ENCODE results near the gene THSD4. TPM values are rescaled to one million over a fixed set of nuclear protein-coding genes. Genes with fewer than 3 reads are reported as not detected.

Gene THSD4
- total and polyA plus RNA-seq, 4 donors = 6.0 to 42.4 (median 18.5) TPM

GRCh38 chr15:71456811-71457210 is 341.5 kb downstream of the THSD4 start:
- Histone ChIP-seq H3K9me3 (ENCODE audit: control insufficient read depth in 4 of 4, insufficient read depth in 3 of 4, low read length in 3 of 4) (no peaks in the 10 kb centered on the region), H3K27me3 (ENCODE audit: control insufficient read depth in 3 of 3, insufficient read depth in 3 of 3, low read length in 2 of 3) (no peaks in the 10 kb centered on the region), H3K27ac (ENCODE audit: low read depth in 1 of 2, low read length in 1 of 2) (no peak overlapping the region), H3K36me3 (ENCODE audit: control insufficient read depth in 4 of 4, insufficient read depth in 4 of 4, low read length in 4 of 4) (peaks cover 0 to 1% (median 0%) of the 10 kb centered on the region in 4 donors), H3K9ac (ENCODE audit: insufficient read depth in 1 of 2, low read length in 2 of 2) (no peak overlapping the region), H3K4me1 (ENCODE audit: control insufficient read depth in 5 of 5, insufficient read depth in 5 of 5, low read length in 5 of 5) (peaks cover 0 to 11% (median 6%) of the 10 kb centered on the region in 5 donors), H3K4me3 (no peak overlapping the region)
- DNase-seq = no peak
- WGBS, 2 donors = 91 to 96% methylated on average over 3 of the region's 3 CpGs
- no peak for ATAC-seq (ENCODE audit: insufficient read depth, low FRiP score)
- no peak for TF ChIP-seq CTCF (IDR thresholded peaks at IDR 0.05; ENCODE audit: control extremely low read depth, extremely low read depth)

DNA sequence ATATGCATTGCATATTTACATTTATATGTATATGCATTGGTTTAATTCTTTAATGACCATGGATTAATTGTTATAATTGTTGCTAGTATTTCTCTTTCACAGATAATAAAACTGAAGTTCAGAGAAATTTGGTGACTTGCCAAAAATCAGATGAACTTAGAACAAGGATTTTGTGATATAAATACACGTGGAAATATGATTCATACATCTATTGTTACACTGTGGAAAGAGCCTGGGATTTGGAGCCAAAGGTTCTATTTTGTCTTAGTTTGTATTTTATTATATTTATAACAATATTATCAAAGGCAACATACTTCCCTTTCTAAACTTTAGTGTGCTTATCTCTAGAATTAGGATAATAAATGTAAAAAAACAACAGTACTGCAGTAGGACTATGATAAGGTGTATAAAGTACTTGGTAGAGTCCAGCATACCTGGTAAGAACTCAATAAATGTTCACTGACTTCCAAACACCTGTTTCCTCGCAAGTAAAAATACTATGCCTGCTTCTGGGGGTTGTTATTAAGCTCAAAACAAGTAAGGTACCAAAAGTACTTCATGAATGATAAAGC is 342.9 kb downstream of the THSD4 start:
- ATAC-seq (ENCODE audit: insufficient read depth, low FRiP score) (no peak), DNase-seq (no peak)
- peak overlapping the region in 1 of 2 donors; percentile 57 for H3K27ac ChIP-seq (ENCODE audit: low read depth in 1 of 2, low read length in 1 of 2)
- H3K36me3 ChIP-seq (ENCODE audit: control insufficient read depth in 4 of 4, insufficient read depth in 4 of 4, low read length in 4 of 4) = peaks cover 0 to 1% (median 0%) of the 10 kb centered on the region in 4 donors
- no peaks in the 10 kb centered on the region for H3K9me3 ChIP-seq (ENCODE audit: control insufficient read depth in 4 of 4, insufficient read depth in 3 of 4, low read length in 3 of 4)
- no peak overlapping the region for H3K9ac ChIP-seq (ENCODE audit: insufficient read depth in 1 of 2, low read length in 2 of 2)
- TF ChIP-seq CTCF (IDR thresholded peaks at IDR 0.05; ENCODE audit: control extremely low read depth, extremely low read depth) = no peak
- WGBS, 2 donors = 60 to 68% methylated on average over 2 of the region's 2 CpGs
- no peaks in the 10 kb centered on the region for H3K27me3 ChIP-seq (ENCODE audit: control insufficient read depth in 3 of 3, insufficient read depth in 3 of 3, low read length in 2 of 3)
- H3K4me3 ChIP-seq = no peak overlapping the region
- peaks cover 0 to 8% (median 6%) of the 10 kb centered on the region in 5 donors for H3K4me1 ChIP-seq (ENCODE audit: control insufficient read depth in 5 of 5, insufficient read depth in 5 of 5, low read length in 5 of 5)

DNA sequence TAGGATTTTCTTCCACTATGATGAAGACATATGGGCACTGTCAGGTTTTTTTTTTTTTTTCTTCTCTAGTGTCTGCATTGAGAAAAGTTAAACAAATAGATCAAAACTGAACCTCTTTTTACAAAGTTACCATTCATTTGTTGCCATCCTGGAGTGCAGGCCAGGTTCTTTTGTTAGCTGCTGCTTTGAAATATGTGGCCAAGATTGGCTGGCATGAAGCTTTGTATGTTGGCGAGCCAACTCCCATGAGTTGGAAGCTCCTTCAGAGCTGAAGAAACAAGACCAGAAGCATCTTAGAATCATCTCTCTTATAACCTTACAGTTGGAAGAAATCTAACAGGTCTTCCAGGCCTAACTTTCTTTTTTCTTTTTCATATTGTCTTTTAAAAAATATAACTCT is 346.5 kb downstream of the THSD4 start:
- peaks cover 0 to 1% (median 0%) of the 10 kb centered on the region in 4 donors for H3K36me3 ChIP-seq (ENCODE audit: control insufficient read depth in 4 of 4, insufficient read depth in 4 of 4, low read length in 4 of 4)
- no peak overlapping the region for H3K27ac ChIP-seq (ENCODE audit: low read depth in 1 of 2, low read length in 1 of 2)
- DNase-seq = no peak
- no peak overlapping the region for H3K4me3 ChIP-seq
- no peaks in the 10 kb centered on the region for H3K9me3 ChIP-seq (ENCODE audit: control insufficient read depth in 4 of 4, insufficient read depth in 3 of 4, low read length in 3 of 4)
- peaks cover 0 to 8% (median 0%) of the 10 kb centered on the region in 5 donors for H3K4me1 ChIP-seq (ENCODE audit: control insufficient read depth in 5 of 5, insufficient read depth in 5 of 5, low read length in 5 of 5)
- ATAC-seq (ENCODE audit: insufficient read depth, low FRiP score) = no peak
- WGBS, 2 donors = 97% methylated on average over 1 of the region's 1 CpG
- no peaks in the 10 kb centered on the region for H3K27me3 ChIP-seq (ENCODE audit: control insufficient read depth in 3 of 3, insufficient read depth in 3 of 3, low read length in 2 of 3)
- no peak for TF ChIP-seq CTCF (IDR thresholded peaks at IDR 0.05; ENCODE audit: control extremely low read depth, extremely low read depth)
- H3K9ac ChIP-seq (ENCODE audit: insufficient read depth in 1 of 2, low read length in 2 of 2) = no peak overlapping the region

- no peak overlapping the region for H3K4me3 ChIP-seq
- DNase-seq = no peak
- no peak overlapping the region for H3K9ac ChIP-seq (ENCODE audit: insufficient read depth in 1 of 2, low read length in 2 of 2)
- no peaks in the 10 kb centered on the region for H3K27me3 ChIP-seq (ENCODE audit: control insufficient read depth in 3 of 3, insufficient read depth in 3 of 3, low read length in 2 of 3)
- no peak overlapping the region for H3K27ac ChIP-seq (ENCODE audit: low read depth in 1 of 2, low read length in 1 of 2)
- no peaks in the 10 kb centered on the region for H3K36me3 ChIP-seq (ENCODE audit: control insufficient read depth in 4 of 4, insufficient read depth in 4 of 4, low read length in 4 of 4)
- WGBS, 2 donors = 88 to 91% methylated on average over 1 of the region's 1 CpG
- H3K9me3 ChIP-seq (ENCODE audit: control insufficient read depth in 4 of 4, insufficient read depth in 3 of 4, low read length in 3 of 4) = no peaks in the 10 kb centered on the region
- TF ChIP-seq CTCF (IDR thresholded peaks at IDR 0.05; ENCODE audit: control extremely low read depth, extremely low read depth) = no peak
- H3K4me1 ChIP-seq (ENCODE audit: control insufficient read depth in 5 of 5, insufficient read depth in 5 of 5, low read length in 5 of 5) = peaks cover 0 to 8% (median 0%) of the 10 kb centered on the region in 5 donors
- no peak for ATAC-seq (ENCODE audit: insufficient read depth, low FRiP score)
Observed at GRCh38 chr15:71462638-71463037, 347.4 kb downstream of the THSD4 start.

All from lung (tissue), 12 donors.